Activated naive CD4-positive, alpha-beta T cell treated with anti-CD3 and anti-CD28 coated beads, Interleukin-2, amount 50 U/mL, for 24 hours (primary cell): ENCODE measurements around the gene NEK11.
"Not testable (repeated sequence)": the region's sequence is repeated elsewhere in the genome, so short reads cannot be mapped to it uniquely, and the experiment has no call there.

Experiments used
- H3K27ac Mint-ChIP-seq: one replicate; pipeline ENCODE4 v1.8.0; 2021; ENCODE audit warnings: mild to moderate bottlenecking, mixed read lengths
- H3K27me3 Mint-ChIP-seq: one replicate; pipeline ENCODE4 v1.8.0; 2021; ENCODE audit warnings: mixed read lengths
- H3K36me3 Mint-ChIP-seq: one replicate; pipeline ENCODE4 v1.8.0; 2021; ENCODE audit warnings: mixed read lengths
- H3K4me1 Mint-ChIP-seq: one replicate; pipeline ENCODE4 v1.8.0; 2021; ENCODE audit warnings: mixed read lengths
- H3K4me3 Mint-ChIP-seq: one replicate; pipeline ENCODE4 v1.8.0; 2021; ENCODE audit warnings: mild to moderate bottlenecking, mixed read lengths
- H3K9me3 Mint-ChIP-seq: one replicate; pipeline ENCODE4 v1.8.0; 2021; ENCODE audit warnings: mixed read lengths

The NEK11 gene

DNA sequence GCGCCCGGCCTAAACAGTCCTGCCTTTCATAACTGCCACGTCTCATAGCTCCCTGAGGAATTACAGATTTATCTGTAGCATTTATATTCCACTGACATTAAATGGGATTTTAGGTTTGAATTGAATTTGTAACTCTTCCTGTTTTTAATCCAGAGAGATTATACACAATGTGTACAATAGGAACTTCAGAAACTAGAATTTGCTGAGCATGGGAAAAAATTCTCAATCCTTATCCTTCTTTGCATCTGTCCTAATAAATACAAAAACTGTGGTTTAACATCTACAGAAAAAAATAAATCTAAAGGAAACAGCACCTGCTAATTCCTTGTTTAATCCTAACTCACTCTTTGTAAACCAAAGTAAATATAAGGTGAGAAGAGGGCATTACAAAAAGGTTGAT, 2.2 kb downstream of the NEK11 start:
- H3K9me3 Mint-ChIP-seq, result no peaks in the 10 kb centered on the region
- H3K36me3 Mint-ChIP-seq, result peaks cover 9% of the 10 kb centered on the region
- peaks cover 31% of the 10 kb centered on the region for H3K4me1 Mint-ChIP-seq
- no peaks in the 10 kb centered on the region for H3K27me3 Mint-ChIP-seq
- H3K27ac Mint-ChIP-seq, result no peak overlapping the region
- H3K4me3 Mint-ChIP-seq, result peak overlapping the region; percentile 7

GRCh38 chr3:131031660-131032059, 5.0 kb downstream of the NEK11 start:
- Mint-ChIP-seq H3K27ac (no peak overlapping the region), H3K4me3 (no peak overlapping the region), H3K27me3 (no peaks in the 10 kb centered on the region), H3K4me1 (peaks cover 8% of the 10 kb centered on the region), H3K9me3 (no peaks in the 10 kb centered on the region), H3K36me3 (no peaks in the 10 kb centered on the region)

DNA sequence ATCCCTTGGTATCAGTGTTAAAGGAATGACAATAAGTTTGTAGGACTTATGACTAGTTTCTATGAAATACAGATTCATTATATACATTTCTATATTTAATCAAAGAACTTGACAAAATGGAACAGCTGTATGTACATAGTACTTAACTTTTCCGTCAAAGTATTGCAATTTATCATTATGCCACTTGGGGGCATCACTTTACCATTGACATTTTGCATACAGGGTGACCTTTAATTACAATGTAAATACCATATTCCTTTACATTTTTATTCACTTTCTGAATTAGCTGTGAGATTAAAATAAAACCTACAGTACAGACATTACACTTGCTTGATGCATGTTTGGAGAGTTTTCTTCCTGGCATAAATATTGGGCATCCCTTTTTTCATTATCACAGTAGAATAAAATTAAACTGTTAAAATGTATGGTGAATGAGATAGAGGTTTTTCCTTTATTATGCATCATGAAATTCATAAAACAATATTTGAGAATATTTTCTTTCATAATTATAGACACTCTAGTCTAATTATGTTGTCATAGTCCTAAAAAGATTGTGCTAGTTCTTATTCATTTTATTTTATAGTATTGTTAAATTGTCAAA, 6.9 kb downstream of the NEK11 start:
- Mint-ChIP-seq H3K4me1 (no peaks in the 10 kb centered on the region), H3K27me3 (no peaks in the 10 kb centered on the region), H3K27ac (no peak overlapping the region), H3K4me3 (no peak overlapping the region), H3K9me3 (no peaks in the 10 kb centered on the region), H3K36me3 (no peaks in the 10 kb centered on the region)

GRCh38 chr3:131036200-131036816, 9.6 kb downstream of the NEK11 start:
- H3K4me1 Mint-ChIP-seq, result peaks cover 11% of the 10 kb centered on the region
- H3K27ac Mint-ChIP-seq, result no peak overlapping the region
- no peaks in the 10 kb centered on the region for H3K27me3 Mint-ChIP-seq
- H3K4me3 Mint-ChIP-seq, result no peak overlapping the region
- H3K9me3 Mint-ChIP-seq, result peaks cover 1% of the 10 kb centered on the region
- peaks cover 6% of the 10 kb centered on the region for H3K36me3 Mint-ChIP-seq

DNA sequence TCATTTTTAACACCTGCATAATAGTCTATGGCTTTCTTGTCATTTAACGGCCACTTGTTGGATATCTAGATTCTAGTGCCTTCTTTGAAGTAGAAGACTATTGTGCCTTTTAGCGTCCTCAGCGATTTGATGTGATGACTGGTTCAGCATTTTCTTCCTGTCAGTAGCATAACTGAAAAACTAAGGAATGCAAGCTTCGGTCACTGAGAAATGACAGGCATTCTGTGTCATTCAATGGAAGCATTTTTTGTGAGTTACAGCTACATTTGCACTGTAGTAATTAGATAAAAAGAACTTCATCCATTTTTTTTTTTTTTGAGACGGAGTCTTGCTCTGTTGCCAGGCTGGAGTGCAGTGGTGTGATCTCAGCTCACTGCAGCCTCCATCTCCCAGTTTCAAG, 10.3 kb downstream of the NEK11 start:
- Mint-ChIP-seq H3K36me3 (peaks cover 10% of the 10 kb centered on the region), H3K4me1 (peaks cover 16% of the 10 kb centered on the region), H3K4me3 (no peak overlapping the region), H3K27ac (no peak overlapping the region), H3K9me3 (peaks cover 4% of the 10 kb centered on the region), H3K27me3 (no peaks in the 10 kb centered on the region)

DNA sequence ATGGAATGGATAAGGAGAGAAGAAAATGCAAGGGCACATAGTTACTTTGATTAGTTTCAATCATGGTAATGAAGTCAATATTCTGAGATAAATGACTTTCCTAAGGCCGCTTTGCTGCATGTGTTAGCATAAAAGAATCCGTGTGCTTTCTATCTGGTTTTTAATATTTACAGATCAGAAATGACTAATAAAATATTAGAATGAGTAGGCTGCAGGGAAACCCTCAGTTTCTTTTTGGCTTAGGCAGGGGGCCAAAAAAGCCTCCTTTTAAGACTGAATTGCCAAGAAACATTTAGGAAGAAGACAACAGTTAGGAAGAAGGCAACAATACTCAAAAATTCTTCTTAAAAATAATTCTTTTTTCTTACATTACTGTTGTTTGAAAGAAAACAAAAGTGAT, 11.6 kb downstream of the NEK11 start:
- H3K27ac Mint-ChIP-seq, result no peak overlapping the region

GRCh38 chr3:131042271-131042985, 15.8 kb downstream of the NEK11 start:
- peaks cover 20% of the 10 kb centered on the region for H3K9me3 Mint-ChIP-seq
- H3K36me3 Mint-ChIP-seq, result peaks cover 31% of the 10 kb centered on the region
- H3K27me3 Mint-ChIP-seq, H3K27ac Mint-ChIP-seq, H3K4me3 Mint-ChIP-seq: not testable (repeated sequence)
- peaks cover 30% of the 10 kb centered on the region for H3K4me1 Mint-ChIP-seq

More for the DNA sequence above, 11.6 kb downstream of the NEK11 start:
- peaks cover 7% of the 10 kb centered on the region for H3K9me3 Mint-ChIP-seq
- H3K4me1 Mint-ChIP-seq, result peaks cover 28% of the 10 kb centered on the region
- no peaks in the 10 kb centered on the region for H3K27me3 Mint-ChIP-seq
- H3K4me3 Mint-ChIP-seq, result no peak overlapping the region
- peaks cover 15% of the 10 kb centered on the region for H3K36me3 Mint-ChIP-seq

DNA sequence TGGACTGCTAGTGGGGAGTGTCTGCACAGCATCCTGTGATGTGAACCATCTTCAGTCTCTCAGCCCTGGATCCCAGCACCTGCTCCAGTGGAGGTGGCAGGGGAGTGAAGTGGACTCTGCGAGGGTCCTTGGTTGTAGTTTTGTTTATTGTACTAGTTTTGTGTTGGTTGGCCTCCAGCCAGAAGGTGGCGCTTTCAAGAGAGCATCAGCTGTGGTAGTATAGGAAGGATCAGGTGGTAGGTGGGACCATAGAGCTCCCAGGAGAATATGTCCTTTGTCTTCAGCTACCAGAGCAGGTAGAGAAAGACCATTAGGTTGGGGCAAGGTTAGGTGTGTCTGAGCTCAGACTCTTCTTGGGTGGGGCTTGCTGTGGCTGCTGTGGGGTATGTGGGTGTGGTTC, 20.9 kb downstream of the NEK11 start:
- H3K9me3 Mint-ChIP-seq, result peaks cover 15% of the 10 kb centered on the region
- H3K27me3 Mint-ChIP-seq, result no peaks in the 10 kb centered on the region
- peaks cover 22% of the 10 kb centered on the region for H3K36me3 Mint-ChIP-seq
- H3K4me3 Mint-ChIP-seq, result no peak overlapping the region
- no peak overlapping the region for H3K27ac Mint-ChIP-seq
- H3K4me1 Mint-ChIP-seq, result peaks cover 10% of the 10 kb centered on the region

DNA sequence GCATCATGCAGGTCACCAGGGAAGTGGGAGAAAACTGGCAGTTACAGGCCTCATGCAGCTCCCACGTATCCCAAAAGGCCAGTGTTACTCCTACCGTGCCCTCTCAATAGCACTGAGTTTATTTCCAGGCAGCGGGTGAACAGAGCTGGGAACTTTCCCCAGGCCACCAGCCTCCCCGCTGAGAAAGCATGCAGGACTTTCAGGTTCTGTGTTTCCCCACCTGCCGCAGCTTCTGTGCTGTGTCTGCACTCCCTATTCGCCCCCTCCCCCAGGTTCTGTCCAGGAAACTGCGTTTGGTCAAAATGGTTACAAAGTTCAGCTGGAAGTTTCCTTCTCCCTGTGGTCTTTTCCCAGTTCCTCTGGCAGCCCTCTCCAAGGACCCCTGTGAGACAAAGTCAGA, 21.4 kb downstream of the NEK11 start:
- H3K36me3 Mint-ChIP-seq, result peaks cover 20% of the 10 kb centered on the region
- no peaks in the 10 kb centered on the region for H3K27me3 Mint-ChIP-seq
- H3K4me1 Mint-ChIP-seq, result peaks cover 5% of the 10 kb centered on the region
- H3K9me3 Mint-ChIP-seq, result peaks cover 15% of the 10 kb centered on the region
- no peak overlapping the region for H3K4me3 Mint-ChIP-seq
- H3K27ac Mint-ChIP-seq, result no peak overlapping the region

DNA sequence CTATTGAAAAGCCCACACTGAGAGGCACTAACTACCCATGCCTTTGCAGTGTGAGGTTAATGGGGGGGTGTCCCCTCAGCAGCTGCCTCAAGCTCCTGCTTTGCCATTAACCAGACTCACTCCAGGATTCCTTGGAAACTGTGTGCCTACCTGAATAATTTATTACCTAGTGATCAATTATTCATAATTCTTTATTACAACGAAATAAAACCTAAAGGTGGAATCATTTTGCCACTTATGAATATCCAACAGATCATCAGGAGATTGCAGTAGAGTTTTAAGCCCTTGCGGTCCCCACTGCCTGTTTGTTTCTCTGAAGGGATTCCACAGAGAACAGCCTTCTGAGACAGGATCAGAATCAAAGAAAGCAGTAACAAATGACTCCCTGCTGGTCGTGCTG, 23.3 kb downstream of the NEK11 start:
- peaks cover 5% of the 10 kb centered on the region for H3K9me3 Mint-ChIP-seq
- no peak overlapping the region for H3K4me3 Mint-ChIP-seq
- H3K27ac Mint-ChIP-seq, result no peak overlapping the region
- peaks cover 6% of the 10 kb centered on the region for H3K36me3 Mint-ChIP-seq
- H3K27me3 Mint-ChIP-seq, result no peaks in the 10 kb centered on the region
- H3K4me1 Mint-ChIP-seq, result no peaks in the 10 kb centered on the region

- Mint-ChIP-seq H3K36me3 (peaks cover 2% of the 10 kb centered on the region), H3K4me3 (no peak overlapping the region), H3K27ac (no peak overlapping the region), H3K9me3 (no peaks in the 10 kb centered on the region), H3K27me3 (no peaks in the 10 kb centered on the region), H3K4me1 (no peaks in the 10 kb centered on the region)
Observed at GRCh38 chr3:131053043-131053859, 26.6 kb downstream of the NEK11 start.

DNA sequence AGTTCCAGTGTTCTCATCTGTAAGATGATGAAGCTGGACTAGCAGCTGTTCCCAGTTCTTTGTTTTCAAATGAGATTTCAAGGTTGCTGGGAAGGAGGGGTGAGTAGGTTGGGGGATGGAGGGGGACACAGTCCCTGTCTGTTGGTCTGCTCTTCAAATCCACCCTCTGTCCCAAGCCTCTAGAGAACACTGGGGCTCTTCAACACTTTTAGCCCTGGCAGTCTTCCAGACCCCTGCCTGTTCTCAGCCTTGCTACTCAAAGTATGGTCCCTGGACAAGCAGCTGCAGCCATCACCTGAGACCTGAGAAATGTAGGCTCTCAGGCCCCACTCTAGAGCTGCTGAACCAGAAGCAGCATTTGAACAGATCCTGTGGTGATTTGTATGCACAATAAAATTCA, 41.3 kb downstream of the NEK11 start:
- Mint-ChIP-seq H3K27ac (no peak overlapping the region), H3K9me3 (no peaks in the 10 kb centered on the region), H3K4me1 (no peaks in the 10 kb centered on the region), H3K27me3 (no peaks in the 10 kb centered on the region), H3K4me3 (no peak overlapping the region), H3K36me3 (no peaks in the 10 kb centered on the region)

- Mint-ChIP-seq H3K4me3 (no peak overlapping the region), H3K9me3 (no peaks in the 10 kb centered on the region), H3K27ac (no peak overlapping the region), H3K4me1 (no peaks in the 10 kb centered on the region), H3K36me3 (no peaks in the 10 kb centered on the region), H3K27me3 (no peaks in the 10 kb centered on the region)
Observed at GRCh38 chr3:131072099-131072559, 45.5 kb downstream of the NEK11 start.

GRCh38 chr3:131072845-131073244, 46.2 kb downstream of the NEK11 start:
- Mint-ChIP-seq H3K4me1 (no peaks in the 10 kb centered on the region), H3K27me3 (no peaks in the 10 kb centered on the region), H3K36me3 (no peaks in the 10 kb centered on the region), H3K27ac (no peak overlapping the region), H3K4me3 (no peak overlapping the region), H3K9me3 (no peaks in the 10 kb centered on the region)

- no peaks in the 10 kb centered on the region for H3K9me3 Mint-ChIP-seq
- no peaks in the 10 kb centered on the region for H3K4me1 Mint-ChIP-seq
- H3K27ac Mint-ChIP-seq, result no peak overlapping the region
- H3K27me3 Mint-ChIP-seq, result no peaks in the 10 kb centered on the region
- no peaks in the 10 kb centered on the region for H3K36me3 Mint-ChIP-seq
- no peak overlapping the region for H3K4me3 Mint-ChIP-seq
Observed at GRCh38 chr3:131075632-131076328, 49.1 kb downstream of the NEK11 start.
